HG03095 (cell line): ENCODE measurements around the gene HABP2.

Experiments
- ATAC-seq: cut with Tn5 transposase; IDR thresholded peaks from one replicate; pipeline ENCODE4 v1.9.1; 2021; ENCODE audit warnings: moderate library complexity; ENCODE audit not compliant: unreplicated experiment

The HABP2 gene

DNA sequence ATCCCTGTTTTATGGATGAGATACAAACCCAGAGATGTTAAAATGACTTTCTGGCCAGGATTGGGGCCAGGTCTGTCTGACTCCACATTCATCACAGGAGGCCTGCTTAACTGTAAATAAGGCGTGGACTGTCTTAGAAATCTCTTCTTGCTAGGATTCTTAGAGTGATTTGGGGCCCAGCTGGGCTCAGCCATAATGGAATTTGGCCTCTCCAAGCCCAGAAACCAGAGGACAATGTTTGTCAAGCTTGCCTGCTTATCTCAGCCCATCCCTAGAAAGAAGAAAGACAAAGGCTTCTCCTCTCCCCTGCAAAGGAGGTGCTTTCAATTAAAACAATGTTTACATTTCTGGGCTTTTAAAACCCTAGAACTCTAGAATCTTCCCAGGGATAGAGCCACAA is 2.9 kb downstream of the HABP2 start:
- no peak for ATAC-seq

DNA sequence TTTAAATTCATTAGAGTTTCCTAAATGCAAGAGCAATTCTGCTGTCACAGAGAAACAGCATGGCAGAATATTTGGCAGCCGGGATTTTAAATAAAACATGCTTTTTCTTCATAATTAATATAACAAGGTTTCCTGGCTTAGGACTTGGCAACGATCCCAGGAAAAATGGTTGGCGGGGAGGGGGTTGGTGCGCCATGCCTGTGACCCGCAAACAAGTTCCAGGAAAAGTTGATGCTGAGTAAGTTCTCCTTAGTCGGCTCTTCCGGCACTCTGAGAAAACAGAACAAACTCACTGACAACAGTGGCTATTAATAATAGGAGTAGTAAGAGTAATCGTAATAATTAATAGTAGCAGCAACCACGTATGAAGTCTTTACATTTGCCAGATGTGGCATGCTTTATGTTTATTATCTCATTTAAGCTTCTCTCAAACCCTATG is 4.6 kb downstream of the HABP2 start:
- no peak for ATAC-seq

GRCh38 chr10:113557903-113558321 is 5.1 kb downstream of the HABP2 start:
- no peak for ATAC-seq

DNA sequence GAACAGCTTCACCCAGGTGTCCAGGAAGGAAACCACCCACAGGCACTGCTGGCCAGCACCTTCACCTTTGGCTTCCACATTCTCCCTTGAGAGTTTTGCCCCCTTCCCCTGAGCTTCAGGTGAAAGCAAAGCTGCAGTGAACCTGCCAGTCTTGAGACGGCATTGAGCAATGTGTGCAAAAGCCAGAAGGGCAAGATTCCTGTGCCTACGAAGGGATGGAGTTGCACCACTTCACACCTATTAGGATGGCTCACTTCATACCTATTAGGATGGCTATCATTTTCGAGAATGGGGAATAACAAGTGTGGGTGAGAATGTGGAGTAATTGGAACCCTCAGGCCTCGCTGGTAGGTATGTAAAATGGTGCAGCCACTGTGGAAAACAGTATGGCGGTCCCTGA is 7.2 kb downstream of the HABP2 start:
- no peak for ATAC-seq

- ATAC-seq: no peak
Measured at GRCh38 chr10:113561214-113561613, 8.4 kb downstream of the HABP2 start.

GRCh38 chr10:113562069-113562468 is 9.2 kb downstream of the HABP2 start:
- no peak for ATAC-seq

- ATAC-seq: no peak
Measured at GRCh38 chr10:113562704-113563103, 9.9 kb downstream of the HABP2 start.

GRCh38 chr10:113563306-113564088 is 10.6 kb downstream of the HABP2 start:
- ATAC-seq: peak; percentile 97

DNA sequence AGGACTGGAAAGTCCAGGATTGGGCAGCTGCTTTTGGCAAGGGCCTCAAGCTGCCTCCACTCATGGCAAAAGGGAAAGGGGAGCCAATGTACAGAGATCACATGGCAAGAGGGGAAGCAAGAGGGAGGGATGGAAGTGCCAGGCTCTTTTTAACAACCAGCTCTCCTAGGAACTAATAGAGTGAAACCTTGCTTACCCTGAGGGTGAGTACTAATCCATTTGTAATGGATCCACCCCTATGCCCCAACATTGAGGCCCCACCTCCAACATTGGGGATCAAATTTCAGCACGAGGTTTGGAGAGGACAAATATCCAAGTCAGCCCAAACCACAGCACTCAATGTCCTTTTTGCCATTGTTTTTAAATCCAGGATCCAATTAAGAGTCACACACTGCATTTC is 12.5 kb downstream of the HABP2 start:
- ATAC-seq: no peak

- no peak for ATAC-seq
Measured at GRCh38 chr10:113566888-113567287, 14.0 kb downstream of the HABP2 start.

- ATAC-seq: no peak
Measured at GRCh38 chr10:113569576-113569975, 16.7 kb downstream of the HABP2 start.

GRCh38 chr10:113572520-113573290 is 19.9 kb downstream of the HABP2 start:
- ATAC-seq: no peak

DNA sequence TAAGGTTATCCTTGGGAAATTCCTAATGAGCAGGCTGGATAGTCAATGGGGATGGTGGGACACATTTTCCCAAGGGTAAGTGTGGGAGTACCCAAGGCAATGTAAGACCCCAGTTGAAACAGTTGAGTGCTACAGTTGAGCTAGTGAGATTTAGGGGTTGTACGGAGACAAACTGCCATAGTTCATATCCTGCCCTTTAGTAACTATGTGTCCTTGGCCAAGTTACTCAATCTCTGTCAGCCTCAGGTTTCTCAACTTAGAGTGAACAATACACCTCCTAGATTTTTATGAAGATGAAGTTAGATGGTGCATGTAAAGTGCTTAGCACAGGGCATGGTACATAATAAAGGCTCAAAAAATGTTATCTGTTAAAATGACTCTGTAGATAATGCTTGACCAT is 20.5 kb downstream of the HABP2 start:
- no peak for ATAC-seq

DNA sequence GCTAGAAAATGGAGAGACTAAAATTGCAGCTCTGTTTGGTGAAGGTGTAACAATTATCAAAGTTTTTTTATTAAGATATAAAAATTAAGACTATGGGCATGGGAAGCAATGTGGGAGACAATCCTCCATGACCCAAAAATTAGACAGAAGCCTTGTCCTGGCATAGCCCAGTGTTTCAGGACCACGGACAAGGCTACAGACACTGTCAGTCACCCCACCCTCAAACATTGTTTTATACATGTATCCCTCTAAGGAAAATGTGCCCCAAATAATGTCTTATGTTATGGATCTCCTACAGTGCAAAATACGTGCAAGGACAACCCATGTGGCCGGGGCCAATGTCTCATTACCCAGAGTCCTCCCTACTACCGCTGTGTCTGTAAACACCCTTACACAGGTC is 24.0 kb downstream of the HABP2 start:
- ATAC-seq: no peak

DNA sequence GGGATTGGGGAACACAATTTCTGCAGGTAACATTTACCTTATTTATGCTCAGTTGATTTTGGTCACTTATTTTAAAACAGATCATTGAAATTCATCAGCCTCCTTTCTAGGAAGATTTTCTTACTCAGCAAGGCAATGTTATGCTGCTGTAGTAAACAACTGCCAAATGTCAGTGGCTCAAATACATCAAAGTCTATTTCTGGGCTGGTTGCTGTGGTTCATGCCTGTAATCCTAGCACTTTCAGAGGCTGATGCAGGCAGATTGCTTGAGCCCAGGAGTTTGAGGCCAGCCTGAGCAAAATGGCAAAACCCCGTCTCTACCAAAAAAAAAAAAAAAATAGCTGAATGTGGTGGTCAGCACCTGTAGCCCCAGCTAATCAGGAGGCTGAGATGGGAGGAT is 25.9 kb downstream of the HABP2 start:
- no peak for ATAC-seq

DNA sequence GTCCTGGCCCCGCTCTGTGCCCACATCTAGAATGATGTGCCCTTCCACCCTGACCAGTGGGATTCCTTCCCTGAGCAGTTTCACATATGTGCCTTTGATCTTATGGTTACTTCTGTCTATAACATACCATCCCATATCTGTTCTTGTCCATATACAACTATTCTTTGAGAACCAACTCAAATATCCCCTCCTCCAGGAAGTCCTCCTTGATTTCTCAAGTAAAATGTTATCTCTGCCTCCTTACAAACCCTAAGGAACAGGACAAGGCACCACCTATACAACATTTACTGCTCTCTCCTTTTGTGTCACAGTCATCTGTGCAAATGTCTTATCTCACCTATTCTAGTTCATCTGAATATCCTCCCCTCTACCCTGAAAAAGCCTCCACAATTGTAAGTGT is 28.2 kb downstream of the HABP2 start:
- ATAC-seq: no peak

GRCh38 chr10:113583571-113583970 is 30.7 kb downstream of the HABP2 start:
- no peak for ATAC-seq

GRCh38 chr10:113585949-113586348 is 33.1 kb downstream of the HABP2 start:
- no peak for ATAC-seq

GRCh38 chr10:113589201-113589770 is 36.4 kb downstream of the HABP2 start:
- ATAC-seq: no peak

DNA sequence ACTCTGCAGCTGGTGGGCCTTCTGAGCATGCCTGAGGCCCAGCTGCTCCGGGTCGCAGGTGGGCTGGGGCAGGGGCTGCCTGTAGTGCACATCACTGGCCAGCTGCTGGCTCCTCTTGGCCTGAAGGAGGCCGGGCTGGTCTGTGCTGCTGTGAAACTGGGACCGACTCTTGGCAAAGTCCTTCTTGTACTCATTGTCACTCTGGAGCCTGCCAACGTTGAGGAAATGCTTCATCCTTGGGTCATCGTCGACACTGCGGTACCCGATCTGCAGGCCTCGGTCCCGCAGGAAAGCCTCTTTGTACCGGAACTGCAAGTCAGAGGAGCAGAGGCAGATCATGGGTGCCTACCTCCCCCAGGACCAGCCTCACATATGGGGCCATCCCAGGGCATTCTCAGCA is 37.7 kb downstream of the HABP2 start:
- no peak for ATAC-seq

DNA sequence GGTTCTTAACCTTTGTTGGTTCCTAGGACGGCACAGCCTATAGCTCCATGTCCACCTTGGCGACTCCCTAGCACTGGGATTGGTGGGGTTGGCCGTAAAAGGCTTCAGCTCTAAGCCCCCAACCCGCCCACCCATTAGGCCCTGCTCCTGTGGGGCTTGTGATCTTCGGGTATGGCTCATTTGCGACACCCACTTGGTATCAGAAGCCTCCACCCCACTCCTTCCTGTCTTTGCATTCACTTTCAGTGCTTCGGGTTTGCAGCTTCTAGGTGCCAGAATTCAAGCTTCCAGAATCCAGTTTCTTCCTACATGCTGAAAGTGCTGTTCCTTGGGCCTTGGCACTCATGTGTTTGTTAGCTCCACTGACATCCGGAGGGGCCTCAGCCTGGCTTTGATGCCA is 39.5 kb downstream of the HABP2 start:
- no peak for ATAC-seq

DNA sequence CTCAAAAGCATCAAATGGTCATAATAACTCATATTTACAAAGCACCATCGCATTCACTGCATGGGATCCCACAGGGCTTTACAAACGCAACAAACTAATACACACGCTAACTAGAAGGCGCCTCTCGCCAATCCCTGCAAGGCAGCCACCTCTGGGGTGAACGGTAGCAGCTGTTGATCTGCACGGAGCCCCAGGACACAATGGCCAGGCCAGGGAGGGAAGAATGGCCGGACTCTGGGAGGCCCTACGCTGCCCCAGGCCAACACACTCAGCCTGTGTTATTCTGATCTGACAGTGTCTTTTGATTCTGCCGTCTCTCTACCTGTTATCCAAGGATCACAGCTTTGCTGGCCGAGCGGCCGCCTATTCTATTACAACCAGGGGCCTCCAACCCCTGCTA is 41.8 kb downstream of the HABP2 start:
- ATAC-seq: no peak
